Tongue (tissue), 2 donors: ENCODE measurements around the gene TFDP1. TPM values are rescaled to one million over a fixed set of nuclear protein-coding genes. Genes with fewer than 3 reads are reported as not detected.

ENCODE experiments used
- DNase-seq: peaks from one replicate; pipeline ENCODE4 v3.0.0-alpha.2; 2015
- total RNA-seq: library from RNA; depleted of rRNA; stranded (reverse); fragments of >200 nt; gene quantifications from one replicate; pipeline ENCODE4 v1.2.3, GENCODE V29; 2014

Gene TFDP1
- total RNA-seq, 1 donor from 2014 or later: 60.5 TPM

DNA sequence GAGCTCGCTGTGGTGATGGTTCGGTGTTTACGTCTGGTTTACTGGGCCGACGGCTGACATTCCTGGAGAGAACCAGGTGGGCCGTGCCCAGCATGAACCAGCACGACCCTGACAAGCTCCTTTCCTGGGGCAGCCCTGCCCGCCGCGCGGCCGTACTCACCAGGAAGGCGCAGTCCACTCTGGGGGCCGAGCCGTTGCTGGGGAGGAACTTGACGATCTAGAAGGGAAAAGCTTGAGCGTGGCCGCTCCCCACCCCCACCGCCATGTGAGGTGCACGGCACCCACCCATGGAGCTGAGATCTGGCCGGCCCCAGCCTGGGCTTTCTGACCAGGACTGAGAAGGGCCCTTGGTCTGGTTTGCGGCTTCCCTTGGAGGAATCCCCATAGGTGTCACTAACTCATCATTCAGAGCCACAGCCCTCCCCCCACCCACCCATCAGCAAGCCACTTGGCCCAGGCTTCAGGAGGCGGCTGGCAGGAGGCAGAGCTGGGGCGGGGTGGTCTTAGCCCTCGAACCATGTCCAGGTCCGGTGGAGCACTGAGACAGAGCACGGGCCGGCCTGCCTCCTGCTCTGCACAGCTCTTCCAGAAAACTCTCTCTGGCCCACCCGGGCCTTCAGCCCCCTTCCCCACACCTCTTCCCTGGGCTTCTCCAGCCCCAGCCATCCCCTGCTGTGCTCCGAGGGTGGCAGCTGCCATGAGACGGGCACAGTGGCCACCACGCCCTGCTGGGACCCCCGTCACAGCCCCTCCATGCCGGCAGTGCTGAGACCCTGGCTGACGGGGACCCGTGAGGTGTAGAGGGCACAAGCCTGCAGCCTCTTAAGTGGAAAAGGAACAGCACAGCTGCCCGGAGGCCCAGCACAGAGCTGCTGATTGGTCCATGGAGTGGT, 67.2 kb downstream of the TFDP1 start:
- DNase-seq: no peak

DNA sequence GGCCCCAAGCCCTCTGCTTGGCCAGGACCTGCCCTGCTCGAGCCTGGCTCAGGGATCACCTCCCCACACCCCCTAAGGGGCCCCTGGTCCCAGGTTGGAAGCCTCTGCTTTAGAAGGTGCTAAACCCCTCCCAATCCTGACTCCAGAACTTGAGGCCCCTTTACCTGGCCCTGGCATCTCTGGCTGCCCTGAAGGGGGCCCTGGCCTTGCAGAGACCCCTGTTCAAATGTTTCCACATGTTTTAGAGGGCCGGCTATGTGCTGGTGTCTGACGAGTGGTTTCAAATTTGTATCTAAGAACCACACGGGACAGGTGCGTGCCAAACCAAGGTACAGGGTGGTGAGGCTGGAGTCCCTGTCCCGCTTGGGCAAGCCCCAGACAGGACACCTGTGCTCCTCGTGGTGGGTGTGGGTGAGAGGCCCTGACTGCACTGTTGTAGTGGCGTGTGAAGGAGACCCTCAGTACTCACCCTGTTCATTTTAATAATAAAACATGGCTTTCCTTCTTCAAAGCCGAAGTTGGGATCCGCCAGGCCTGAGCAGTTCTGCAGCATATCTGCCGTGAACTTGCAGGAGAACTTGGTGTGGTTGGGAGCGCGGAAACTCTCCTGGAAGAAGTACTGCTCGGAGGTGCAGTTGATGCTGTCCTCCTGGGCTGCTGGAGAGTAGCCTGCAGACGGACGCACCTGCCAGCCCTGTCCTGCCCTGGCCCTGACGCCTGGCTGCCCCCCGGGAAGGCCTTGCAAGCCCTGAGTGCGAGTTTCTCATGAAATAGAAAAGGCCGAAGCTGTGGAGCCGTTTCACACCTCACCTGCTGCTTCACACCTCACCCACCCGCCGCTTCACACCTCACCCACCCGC, 68.1 kb downstream of the TFDP1 start:
- no peak for DNase-seq

DNA sequence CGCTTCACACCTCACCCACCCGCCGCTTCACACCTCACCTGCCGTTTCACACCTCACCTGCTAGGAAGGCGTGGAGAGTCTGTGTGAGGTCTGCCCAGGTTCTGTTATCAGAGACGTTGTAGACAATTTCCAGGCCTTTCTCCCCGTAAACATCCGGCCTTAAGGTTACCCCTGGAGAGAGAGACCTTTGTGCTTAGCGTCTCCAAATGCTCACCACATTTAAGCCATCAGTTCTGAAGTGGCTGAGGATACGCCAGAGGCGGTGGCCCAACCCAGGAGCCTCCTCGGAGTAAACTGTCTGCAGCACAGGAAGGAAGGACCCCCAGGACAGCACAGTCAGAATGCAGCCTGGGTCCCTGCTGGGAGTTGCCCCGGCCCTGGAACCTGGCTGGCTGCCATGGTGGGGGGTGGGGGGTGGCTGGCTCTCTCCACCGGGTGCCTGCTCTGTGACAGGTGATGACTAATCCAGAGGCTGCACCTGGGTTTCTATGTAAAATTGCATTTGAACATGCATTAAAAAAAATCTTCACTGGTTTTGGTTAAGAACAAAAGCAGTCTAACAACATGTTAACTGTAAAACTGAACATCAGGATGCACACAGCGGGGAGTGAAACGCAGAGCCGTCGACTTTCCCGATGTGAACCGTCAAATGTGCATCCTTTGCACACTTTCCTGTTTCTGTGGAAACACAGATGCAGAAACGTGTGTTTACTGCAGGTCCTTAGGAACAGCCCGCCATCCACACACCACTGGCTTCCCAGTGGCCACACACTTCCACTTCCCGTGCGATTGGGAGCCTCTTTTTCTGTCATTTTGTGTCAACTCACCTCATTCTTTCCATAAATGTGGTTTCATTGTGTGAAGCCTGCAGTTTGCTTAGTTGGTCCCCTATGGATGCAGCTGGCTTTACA, 69.0 kb downstream of the TFDP1 start:
- peak; percentile 39 for DNase-seq

DNA sequence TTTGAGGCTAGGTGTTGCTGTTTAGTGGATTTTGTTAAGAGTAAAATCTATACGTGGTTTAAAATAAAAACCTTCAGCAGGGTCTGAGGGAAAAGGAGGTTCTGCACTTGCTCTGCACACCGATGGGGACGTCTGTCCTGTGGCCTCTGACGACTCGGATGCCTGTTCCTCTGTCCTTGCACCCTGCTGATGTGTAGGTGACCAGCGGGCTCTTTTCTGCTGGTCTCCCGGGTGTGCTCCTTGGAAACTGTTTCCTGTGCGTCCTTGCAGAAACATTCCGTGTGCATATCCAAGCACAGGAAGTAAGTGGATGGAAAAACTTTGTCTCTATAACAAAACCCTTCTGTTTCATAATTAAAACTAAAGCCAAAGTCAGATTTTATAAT, 69.6 kb downstream of the TFDP1 start:
- DNase-seq: no peak

DNA sequence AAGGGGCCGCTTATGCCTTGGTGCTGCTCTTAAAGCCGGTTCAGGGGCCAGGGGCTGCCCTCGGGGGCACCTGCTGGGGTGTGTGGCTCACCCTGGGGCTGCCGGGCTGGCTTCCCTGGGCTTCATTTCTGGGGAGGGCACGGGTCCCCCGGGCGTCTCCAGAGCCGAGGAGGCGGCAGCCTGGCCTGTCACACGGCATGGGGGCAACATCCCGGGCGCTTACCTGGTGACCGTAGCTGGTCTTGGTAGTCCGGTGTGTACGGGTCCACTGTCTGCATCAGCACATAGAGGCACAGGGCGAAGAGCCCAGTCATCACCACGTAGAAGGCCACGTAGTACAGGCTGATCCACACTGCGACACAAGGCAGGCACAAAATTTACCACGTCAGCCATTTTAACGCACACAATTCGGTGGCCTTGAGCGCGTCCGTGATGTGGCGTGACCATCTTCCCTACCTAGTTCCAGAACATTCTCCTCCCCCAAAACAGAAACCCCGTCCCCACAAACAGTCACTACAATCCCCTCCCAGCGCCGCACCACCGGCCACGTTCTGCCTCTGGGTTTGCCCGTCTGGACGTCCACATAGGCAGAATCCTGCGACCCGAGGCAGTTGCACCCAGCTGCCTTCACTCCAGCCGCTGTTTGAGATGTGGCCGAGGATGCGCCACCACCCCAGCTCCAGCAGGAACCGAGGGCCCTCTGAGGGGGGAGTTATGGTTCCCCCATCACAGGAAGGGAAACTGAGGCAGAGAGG, 70.2 kb downstream of the TFDP1 start:
- DNase-seq: no peak

DNA sequence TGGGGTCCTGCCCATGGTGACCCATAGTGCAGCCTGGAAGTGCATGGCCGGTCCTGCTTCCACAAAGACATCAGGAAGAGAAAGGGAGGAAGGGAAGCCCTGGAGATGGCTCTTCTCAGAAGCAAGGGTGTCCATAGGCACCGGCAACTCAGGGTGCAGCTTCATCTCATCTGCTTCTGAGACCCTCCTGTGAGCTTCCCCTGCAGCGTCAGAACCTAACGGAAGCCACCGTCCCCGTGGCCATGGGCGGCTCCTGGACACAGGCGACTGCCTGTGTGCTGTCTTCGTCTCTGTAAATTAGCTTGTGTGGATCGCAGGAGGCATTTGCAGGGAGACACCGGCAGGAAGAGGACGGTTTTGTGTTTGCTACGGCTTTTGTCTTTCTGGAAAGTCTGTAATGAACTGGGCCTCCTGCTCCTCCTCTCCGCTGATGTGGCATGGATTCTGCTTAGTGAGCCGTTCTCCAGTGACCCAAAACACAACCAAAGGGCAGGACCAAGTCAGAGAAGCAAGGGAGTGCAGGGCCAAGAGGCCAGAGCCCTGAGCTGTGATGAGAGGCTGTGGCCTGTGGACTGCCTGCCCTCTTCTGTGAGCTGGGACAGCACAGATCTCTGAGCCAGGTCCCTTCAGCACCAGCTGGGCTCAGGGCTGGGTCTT, 70.9 kb downstream of the TFDP1 start:
- DNase-seq: no peak

DNA sequence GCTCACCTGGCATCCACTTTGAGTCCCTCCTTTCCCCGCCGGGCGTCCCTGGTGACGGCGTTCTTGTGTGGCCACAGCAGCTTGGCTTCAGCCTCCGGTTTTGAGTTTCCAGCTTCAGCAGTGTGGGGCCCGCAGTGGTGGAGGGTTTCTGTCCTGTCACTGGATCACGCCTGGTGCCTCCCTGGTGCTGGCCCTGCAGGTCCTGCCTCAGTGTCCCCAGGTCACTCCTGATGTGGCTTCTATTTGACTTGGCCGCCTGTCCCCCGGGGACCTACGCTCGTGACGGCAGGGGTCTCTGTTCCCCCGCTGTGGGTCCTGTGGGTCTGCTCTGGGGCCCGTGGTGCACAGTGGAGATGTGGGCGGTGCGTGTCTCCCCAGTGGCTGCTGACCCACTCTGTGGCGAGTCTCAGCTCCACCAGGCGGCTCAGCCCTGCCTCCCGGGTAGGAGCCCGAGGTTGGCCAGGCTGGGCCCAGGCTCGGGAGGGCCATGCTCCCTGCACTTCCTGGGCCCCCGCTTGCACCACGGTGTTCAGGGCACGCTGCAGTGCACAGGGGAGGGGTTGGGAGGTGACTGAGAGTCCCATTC, 71.5 kb downstream of the TFDP1 start:
- DNase-seq: no peak

DNA sequence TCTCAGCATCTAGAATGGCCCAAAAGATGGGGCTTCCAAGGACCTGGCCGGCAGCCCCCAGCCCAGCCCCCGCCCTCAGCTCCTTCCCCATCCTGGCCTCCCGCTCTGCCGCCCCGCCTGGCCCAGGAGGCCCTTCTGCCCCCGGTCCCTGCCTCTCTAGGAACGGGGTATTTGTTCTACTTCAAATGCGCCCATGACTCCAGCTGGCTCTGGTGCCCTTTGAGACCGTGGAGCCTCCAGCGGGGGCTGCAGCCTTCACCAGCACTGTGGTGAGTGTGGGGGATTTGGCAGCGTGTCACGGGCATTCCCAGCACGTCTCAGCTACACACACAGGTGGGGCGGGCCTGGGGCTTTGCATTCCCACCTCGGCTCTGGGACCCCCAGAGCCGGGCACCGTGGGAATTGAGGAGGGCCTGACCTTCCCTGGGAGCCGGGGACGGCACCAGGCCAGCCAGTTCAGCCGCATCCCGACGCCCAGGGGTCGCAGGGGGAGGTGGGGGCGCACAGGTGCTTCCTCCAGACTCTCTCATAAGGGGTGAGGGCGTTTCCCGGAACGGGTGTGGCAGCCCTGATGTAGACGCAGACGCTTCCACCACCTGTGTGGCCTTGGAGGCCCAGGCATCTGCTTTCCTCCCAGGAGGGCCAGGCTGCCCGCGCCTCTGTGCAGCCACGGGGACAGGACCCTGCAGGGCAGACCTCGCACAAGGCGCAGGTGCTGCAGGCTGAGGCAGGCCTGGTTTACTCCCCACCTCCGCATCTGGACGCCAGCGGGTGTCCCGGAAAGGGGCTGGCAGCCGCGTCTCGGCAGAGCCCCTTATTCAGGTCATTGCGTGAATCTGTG, 72.5 kb downstream of the TFDP1 start:
- no peak for DNase-seq

DNA sequence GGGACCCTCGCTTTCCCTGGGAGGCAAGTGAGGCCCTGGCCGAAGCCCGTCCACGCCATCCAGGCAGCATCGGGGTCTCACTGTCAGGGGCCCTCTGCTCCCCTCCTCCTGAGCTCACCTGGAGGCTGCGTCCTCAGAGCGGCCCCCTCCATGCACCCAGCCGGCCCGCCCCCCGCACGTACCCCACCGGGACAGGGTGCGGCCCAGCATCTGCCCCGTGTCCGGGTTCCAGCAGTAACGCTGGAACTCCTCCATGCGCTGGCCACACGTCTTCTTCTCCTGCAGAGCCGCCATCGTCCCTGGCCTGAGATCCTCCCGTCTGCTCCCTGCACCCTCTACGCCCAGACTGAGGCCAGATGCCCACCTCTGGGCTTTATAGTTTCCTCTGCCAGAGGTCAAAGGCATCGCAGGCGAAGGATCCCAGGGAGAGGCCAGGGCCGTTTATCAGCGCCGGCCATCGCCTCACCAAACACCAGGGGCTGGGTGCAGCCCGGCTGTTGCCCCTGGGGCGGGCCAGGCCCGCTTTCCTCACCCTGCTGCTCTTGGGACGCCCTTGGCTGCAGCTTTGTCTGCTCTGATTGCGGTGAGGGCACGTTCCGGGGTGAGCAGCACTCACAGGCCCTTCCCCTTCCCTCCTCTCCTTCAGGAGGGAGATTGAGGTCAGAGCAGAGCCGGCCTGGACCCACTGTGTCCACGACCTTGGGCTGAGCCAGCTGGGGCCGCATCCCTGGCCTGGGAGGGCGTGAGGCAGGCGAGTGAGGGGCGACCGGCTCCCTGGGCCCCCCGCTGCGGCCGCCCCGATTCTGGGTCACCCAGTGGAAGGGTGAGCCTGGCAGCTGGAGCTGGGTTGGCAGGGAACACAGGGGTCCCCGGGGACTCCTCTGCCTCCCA, 73.5 kb downstream of the TFDP1 start, which contains the start of gene ATP4B:
Gene ATP4B (minus strand): TSS at position 348 of the 891 bp plus-strand sequence. CDS start 54 bp downstream, at position 294.
- DNase-seq: no peak

DNA sequence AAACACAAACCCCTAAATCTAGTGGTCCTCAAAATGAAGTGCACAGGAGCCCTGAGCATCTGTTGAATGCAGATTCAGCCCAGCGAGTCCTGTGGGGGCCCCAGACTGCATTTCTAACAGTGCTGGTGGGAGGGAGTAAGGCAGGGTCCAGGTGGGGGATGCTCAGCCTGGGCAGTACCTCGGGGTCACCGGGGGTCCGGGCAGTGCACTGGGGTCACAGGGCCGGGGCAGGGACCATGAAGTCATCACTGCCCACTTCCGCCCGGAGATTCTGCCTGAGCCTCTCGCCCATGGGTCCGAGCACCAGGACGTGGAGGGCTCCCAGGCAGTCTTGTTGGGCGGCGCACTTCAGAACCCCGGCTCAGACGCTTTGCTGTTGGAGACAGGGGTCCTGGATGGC, 74.3 kb downstream of the TFDP1 start:
- DNase-seq: no peak

DNA sequence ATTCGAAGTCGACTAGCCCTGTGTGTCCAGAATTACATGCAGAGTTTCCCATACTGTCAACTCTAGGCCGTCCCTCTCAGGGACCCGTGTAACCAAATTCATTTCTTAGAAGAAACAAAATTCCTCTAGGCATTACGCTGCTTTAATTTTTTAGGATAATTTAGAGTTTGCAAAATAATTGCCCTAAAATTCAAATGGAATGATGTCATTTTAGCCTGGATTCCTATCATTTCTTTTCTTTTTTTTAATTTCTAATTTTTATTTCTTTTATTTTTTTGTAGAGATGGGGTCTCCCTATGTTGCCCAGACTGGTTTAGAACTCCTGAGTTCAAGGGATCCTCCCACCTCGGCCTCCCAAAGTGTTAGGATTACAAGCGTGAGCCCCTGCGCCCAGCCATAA, 74.8 kb downstream of the TFDP1 start:
- no peak for DNase-seq

DNA sequence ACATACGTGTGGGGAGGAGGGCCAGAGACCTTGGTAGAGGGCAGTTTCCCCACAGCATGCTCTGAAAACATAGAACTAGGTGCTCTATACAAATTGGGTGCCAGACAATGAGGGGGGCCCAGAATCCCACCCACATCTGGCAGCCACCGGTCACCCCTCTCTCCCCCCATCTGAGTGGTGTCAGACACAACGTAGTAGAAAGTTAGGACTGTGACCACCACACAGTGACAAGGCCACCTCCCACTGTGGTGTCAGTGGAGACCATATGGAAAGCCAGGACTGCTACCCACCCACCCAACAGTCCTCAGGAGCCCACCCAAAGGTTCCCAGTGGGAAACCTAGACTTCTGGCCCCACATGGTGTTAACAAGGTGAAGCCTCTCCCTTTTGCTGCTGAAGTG, 75.5 kb downstream of the TFDP1 start:
- no peak for DNase-seq

DNA sequence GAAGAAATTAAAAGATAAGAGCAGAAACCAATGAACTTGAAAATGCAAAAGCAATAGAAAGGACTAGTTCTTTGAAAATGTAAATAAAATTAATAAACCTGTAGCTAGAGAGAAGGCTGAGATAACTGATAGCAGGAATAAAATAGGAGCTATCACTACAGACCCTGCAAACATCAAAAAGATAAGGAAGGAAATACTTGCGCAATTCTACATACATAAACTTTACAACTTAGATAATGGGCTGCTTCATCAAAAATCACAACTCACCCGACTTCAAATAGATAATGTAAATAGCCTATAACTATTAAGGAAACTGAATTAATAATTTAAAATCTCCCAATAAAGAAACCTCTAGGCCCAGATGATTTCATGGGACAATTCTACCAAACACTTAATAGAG, 77.0 kb downstream of the TFDP1 start:
- no peak for DNase-seq

DNA sequence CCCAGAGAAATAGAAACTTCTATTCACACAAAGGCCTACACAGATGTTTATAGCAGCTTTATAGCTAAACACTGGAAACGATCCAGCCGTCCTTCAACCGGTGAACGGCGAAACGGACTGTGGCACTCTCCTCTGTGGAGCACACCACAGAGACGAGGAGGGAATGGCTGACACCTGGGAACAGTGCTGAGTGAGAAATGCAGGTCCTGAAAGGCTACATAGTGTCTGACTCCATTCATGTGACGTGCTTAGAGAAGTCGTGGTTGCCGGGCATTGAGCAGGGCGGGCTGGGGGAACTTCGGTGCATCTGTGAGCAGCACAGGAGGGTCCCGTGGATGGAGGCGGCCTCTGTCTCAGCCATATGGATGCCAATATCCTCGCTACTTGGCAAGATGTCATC, 79.4 kb downstream of the TFDP1 start:
- DNase-seq: peak; percentile 34

DNA sequence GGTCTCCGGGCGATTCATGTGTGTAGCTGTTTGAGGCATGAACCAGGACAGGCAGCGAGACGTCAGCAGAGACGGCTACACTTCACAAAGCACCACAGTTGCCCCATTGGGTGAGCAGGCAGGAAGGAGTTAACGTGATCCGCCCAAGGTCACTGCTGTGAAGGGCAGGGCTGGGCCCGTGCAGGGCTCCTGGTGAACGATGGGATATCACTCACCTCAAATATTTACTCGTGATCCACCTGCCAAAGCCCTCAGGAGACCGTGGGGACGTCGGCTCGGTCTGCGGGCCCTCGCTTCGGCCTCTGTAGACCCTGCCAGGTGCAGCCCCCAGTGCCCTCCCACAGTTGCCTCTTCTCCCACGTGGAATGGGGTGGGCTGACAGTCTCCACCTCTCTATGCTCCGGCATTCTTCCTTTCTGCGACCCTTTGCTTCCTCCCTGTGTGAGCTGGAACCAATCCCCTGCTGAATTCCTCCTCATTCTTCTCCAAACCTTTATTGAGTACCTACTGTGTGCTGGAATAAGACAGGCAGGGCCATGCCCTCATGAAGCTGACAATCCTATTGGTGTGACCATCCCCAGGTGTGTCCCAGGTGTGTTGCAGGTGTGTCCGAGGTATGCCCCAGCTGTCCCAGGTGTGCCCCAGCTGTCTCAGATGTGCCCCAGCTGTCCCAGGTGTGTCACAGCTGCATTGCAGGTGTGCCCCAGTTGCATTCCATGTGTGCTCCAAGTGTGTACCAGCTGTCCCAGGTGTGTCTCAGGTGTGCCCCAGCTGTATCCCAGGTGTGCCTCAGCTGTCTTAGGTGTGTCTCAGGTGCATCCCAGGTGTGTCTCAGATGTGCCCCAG, 80.4 kb downstream of the TFDP1 start:
- no peak for DNase-seq

DNA sequence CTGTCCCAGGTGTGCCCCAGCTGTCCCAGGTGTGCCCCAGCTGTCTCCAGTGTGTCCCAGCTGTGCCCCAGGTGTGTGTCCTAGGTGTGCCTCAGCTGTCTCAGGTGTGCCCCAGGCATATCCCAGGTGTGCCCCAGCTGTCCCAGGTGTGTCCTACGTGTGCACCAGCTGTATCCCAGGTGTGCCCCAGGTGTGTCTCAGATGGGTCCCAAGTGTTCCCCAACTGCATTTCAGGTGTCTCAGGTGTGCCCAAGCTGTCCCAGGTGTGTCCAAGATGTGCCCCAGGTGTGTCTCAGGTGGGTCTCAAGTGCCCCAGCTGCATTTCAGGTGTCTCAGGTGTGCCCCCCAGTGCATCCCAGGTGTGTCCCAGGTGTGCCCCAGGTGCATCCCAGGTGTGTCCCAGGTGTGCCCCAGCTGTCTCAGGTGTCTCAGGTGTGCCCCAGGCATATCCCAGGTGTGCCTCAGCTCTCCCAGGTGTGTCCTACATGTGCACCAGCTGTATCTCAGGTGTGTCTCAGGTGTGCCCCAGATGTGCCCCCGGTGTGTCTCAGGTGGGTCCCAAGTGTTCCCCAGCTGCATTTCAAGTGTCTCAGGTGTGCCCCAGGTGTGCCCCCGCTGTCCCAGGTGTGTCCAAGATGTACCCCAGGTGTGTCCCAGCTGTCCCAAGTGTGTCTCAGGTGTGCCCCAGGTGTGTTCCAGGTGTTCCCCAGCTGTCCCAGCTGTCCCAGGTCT, 81.2 kb downstream of the TFDP1 start:
- no peak for DNase-seq

DNA sequence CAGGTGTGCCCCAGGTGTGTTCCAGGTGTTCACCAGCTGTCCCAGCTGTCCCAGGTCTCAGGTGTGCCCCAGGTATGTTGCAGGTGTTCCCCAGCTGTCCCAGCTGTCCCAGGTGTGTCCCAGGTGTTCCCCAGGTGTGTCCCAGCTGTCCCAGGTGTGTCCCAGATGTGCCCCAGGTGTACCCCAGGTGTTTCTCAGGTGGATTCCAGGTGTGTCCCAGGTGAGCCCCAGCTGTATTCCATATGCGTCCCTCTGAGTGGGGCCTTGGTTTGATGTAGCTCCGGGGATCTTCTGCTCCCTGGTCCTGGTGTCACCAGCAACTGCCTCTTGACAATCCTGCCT, 81.7 kb downstream of the TFDP1 start:
- DNase-seq: no peak
